ENCODE measurements around the gene CGREF1. TPM values are rescaled to one million over a fixed set of nuclear protein-coding genes. Genes with fewer than 3 reads are reported as not detected.
A peak's percentile ranks its signal among the peaks of the same experiment; 100 is the strongest.

The CGREF1 gene
- total RNA-seq, 2 experiments from 2014 or later = 2.7 to 2.9 TPM

DNA sequence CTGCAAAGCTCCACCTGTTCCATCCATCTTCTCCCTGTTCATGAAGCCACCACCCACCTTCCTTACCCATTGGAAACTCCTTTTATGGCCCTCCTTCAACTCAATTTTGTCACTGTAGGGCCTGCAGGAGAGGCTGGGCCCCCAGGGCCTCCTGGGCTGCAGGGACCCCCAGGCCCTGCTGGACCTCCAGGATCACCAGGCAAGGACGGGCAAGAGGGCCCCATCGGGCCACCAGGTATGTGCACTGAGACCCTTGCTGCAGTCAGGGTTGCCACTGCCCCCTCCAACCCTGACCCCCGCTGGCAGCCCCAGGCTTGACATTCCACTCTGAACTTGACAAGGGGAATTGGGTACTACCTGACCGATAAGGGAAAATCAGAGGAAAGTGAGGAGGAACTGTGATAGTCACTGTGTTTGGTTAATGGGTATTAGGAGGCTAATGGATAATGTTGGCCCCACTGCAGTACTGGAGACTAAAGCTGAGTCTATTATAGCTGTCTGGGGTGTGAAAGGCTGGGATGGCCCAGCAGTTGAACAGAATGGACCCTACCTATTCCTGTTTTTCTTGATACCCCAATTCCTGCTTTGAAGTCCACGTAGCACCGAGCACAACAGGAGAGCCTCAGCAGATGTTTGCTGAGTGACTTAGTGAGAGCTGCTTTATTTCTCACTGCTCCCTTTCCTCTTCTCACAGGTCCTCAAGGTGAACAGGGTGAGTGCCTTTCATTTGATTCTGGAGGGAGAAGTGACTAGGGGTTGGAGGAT, 34.4 kb downstream of the CGREF1 start:
- ChIA-PET POLR2A (no interaction called here), CTCF (interaction anchor here (1.3 to 3.3 kb wide), 6 partner anchors 9 to 123 kb away, joined by 3 to 20 read pairs (median 6); partner anchors contain the start of gene OST4)
- Mint-ChIP-seq H3K9me3 (no peaks in the 10 kb centered on the region), H3K4me3 (peak overlapping the region; percentile 81), H3K36me3 (no peaks in the 10 kb centered on the region), H3K4me1 (ENCODE audit: low read depth) (peaks cover 26% of the 10 kb centered on the region), H3K27ac (no peak overlapping the region), H3K27me3 (no peaks in the 10 kb centered on the region)
- intact Hi-C loops (cut with micrococcal nuclease) = loop anchor here (5.0 kb wide), 2 partner anchors 48 to 128 kb away; partner anchors contain the start of genes ATRAID, PREB and SLC5A6
- no peak for DNase-seq

DNA sequence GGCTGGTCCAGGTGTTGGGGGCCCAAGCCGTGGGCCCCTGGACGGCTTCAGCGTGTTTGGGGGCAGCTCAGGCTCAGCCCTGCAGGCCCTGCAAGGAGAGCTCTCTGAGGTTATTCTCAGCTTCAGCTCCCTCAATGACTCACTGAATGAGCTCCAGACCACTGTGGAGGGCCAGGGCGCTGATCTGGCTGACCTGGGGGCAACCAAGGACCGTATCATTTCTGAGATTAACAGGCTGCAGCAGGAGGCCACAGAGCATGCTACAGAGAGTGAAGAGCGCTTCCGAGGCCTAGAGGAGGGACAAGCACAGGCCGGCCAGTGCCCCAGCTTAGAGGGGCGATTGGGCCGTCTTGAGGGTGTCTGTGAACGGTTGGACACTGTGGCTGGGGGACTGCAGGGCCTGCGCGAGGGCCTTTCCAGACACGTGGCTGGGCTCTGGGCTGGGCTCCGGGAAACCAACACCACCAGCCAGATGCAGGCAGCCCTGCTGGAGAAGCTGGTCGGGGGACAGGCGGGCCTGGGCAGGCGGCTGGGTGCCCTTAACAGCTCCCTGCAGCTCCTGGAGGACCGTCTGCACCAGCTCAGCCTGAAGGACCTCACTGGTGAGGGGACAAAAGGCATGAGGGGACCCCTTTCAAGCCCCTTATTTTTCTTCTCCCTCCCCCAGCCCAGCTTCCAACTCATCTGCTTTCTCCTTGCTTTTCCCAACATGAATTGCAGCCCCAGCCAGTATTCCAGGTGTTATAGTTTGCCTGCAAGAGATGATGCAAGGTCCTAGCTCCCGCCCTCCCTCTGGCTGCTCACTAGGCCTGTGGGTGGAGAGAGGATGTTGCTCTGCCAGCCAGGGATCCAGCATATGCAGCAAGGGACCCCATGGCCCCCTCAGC, 35.3 kb downstream of the CGREF1 start:
- H3K9me3 Mint-ChIP-seq = no peaks in the 10 kb centered on the region
- ChIA-PET POLR2A (interaction anchor here (0.9 to 3.2 kb wide), 2 partner anchors 23 to 32 kb away, joined by 3 to 19 read pairs; partner anchors contain the start of gene AGBL5), CTCF (interaction anchor here (1.8 to 4.6 kb wide), 3 partner anchors 11 to 122 kb away, joined by 5 to 29 read pairs (median 7); partner anchors contain the start of gene OST4)
- DNase-seq = no peak
- peaks cover 26% of the 10 kb centered on the region for H3K4me1 Mint-ChIP-seq (ENCODE audit: low read depth)
- no peaks in the 10 kb centered on the region for H3K27me3 Mint-ChIP-seq
- H3K4me3 Mint-ChIP-seq = no peak overlapping the region
- H3K27ac Mint-ChIP-seq = no peak overlapping the region
- H3K36me3 Mint-ChIP-seq = no peaks in the 10 kb centered on the region
- intact Hi-C loops (cut with micrococcal nuclease) = no loop called here

DNA sequence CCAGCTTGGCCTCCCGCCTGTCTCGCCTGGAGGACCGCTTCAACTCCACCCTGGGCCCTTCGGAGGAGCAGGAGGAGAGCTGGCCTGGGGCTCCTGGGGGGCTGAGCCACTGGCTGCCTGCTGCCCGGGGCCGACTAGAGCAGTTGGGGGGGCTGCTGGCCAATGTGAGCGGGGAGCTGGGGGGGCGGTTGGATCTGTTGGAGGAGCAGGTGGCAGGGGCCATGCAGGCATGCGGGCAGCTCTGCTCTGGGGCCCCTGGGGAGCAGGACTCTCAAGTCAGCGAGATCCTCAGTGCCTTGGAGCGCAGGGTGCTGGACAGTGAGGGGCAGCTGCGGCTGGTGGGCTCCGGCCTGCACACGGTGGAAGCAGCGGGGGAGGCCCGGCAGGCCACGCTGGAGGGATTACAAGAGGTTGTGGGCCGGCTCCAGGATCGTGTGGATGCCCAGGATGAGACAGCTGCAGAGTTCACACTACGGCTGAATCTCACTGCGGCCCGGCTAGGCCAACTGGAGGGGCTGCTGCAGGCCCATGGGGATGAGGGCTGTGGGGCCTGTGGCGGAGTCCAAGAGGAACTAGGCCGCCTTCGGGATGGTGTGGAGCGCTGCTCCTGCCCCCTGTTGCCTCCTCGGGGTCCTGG, 36.0 kb downstream of the CGREF1 start:
- ChIA-PET CTCF (interaction anchor here (1.2 to 4.6 kb wide), 4 partner anchors 11 to 121 kb away, joined by 3 to 29 read pairs (median 6); partner anchors contain the start of gene OST4), POLR2A (interaction anchor here (0.9 to 3.2 kb wide), 3 partner anchors 11 to 32 kb away, joined by 3 to 21 read pairs (median 19); partner anchors contain the start of genes AGBL5 and OST4)
- H3K36me3 Mint-ChIP-seq = no peaks in the 10 kb centered on the region
- H3K9me3 Mint-ChIP-seq = no peaks in the 10 kb centered on the region
- no peak overlapping the region for H3K4me3 Mint-ChIP-seq
- no peak for DNase-seq
- peaks cover 26% of the 10 kb centered on the region for H3K4me1 Mint-ChIP-seq (ENCODE audit: low read depth)
- intact Hi-C loops (cut with micrococcal nuclease) = no loop called here
- H3K27me3 Mint-ChIP-seq = no peaks in the 10 kb centered on the region
- H3K27ac Mint-ChIP-seq = no peak overlapping the region

DNA sequence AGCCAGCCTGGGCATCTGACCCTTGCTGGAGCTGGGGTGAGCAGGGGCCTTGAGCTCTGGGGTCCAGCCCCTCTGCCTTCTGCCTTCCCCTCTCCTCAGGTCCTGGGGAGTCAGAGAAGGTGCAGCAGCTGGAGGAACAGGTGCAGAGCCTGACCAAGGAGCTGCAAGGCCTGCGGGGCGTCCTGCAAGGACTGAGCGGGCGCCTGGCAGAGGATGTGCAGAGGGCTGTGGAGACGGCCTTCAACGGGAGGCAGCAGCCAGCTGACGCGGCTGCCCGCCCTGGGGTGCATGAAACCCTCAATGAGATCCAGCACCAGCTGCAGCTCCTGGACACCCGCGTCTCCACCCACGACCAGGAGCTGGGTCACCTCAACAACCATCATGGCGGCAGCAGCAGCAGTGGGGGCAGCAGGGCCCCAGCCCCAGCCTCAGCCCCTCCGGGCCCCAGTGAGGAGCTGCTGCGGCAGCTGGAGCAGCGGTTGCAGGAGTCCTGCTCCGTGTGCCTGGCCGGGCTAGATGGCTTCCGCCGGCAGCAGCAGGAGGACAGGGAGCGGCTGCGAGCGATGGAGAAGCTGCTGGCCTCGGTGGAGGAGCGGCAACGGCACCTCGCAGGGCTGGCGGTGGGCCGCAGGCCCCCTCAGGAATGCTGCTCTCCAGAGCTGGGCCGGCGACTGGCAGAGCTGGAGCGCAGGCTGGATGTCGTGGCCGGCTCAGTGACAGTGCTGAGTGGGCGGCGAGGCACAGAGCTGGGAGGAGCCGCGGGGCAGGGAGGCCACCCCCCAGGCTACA, 36.8 kb downstream of the CGREF1 start:
- no peak for DNase-seq

DNA sequence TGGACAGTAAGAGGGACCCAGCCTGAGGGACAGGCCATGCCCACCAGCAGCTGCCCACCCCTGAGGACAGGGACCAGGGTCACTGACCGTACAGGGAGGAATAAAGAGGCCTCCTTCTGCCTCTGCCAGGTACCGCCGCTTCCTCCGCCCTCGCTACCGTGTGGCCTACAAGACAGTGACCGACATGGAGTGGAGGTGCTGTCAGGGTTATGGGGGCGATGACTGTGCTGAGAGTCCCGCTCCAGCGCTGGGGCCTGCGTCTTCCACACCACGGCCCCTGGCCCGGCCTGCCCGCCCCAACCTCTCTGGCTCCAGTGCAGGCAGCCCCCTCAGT, 38.4 kb downstream of the CGREF1 start:
- ChIA-PET POLR2A (interaction anchor here (0.6 to 3.2 kb wide), 3 partner anchors 9 to 547 kb away, joined by 3 to 21 read pairs (median 19); partner anchors contain the start of genes AGBL5 and OST4), CTCF (interaction anchor here (1.0 to 4.6 kb wide), 6 partner anchors 8 to 79 kb away, joined by 3 to 29 read pairs (median 4); partner anchors contain the start of genes AGBL5 and OST4)
- Mint-ChIP-seq H3K4me3 (peak overlapping the region; percentile 63), H3K36me3 (no peaks in the 10 kb centered on the region), H3K27me3 (no peaks in the 10 kb centered on the region), H3K9me3 (no peaks in the 10 kb centered on the region), H3K4me1 (ENCODE audit: low read depth) (peaks cover 27% of the 10 kb centered on the region), H3K27ac (peak overlapping the region; percentile 90)
- no peak for DNase-seq
- intact Hi-C loops (cut with micrococcal nuclease) = no loop called here

More for the DNA sequence above, 36.8 kb downstream of the CGREF1 start:
- H3K27me3 Mint-ChIP-seq = no peaks in the 10 kb centered on the region
- intact Hi-C loops (cut with micrococcal nuclease) = loop anchor here (1.0 kb wide), 5 partner anchors 11 to 121 kb away; partner anchors contain the start of genes AGBL5, MAPRE3, OST4 and TMEM214
- no peak overlapping the region for H3K4me3 Mint-ChIP-seq
- CTCF ChIA-PET = interaction anchor here (0.9 to 4.6 kb wide), 6 partner anchors 10 to 120 kb away, joined by 3 to 29 read pairs (median 6); partner anchors contain the start of genes AGBL5 and OST4
- H3K9me3 Mint-ChIP-seq = no peaks in the 10 kb centered on the region
- H3K4me1 Mint-ChIP-seq (ENCODE audit: low read depth) = peaks cover 20% of the 10 kb centered on the region
- POLR2A ChIA-PET = interaction anchor here (1.1 to 3.2 kb wide), 3 partner anchors 10 to 130 kb away, joined by 3 to 21 read pairs (median 19); partner anchors contain the start of genes AGBL5, ATRAID, OST4 and SLC5A6
- H3K27ac Mint-ChIP-seq = peak overlapping the region; percentile 90
- no peaks in the 10 kb centered on the region for H3K36me3 Mint-ChIP-seq

DNA sequence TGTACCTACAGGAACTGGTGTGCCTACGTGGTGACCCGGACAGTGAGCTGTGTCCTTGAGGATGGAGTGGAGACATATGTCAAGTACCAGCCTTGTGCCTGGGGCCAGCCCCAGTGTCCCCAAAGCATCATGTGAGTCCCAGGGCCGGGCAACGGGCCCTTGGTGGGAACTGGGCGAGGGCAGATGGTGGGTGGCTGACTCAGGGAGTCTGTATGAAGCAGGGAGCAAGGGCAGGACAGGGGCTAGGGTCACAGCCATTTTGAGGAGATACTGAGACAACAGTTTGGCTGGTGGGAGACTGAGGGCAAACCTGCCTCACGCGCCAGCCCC, 38.8 kb downstream of the CGREF1 start:
- H3K4me3 Mint-ChIP-seq = no peak overlapping the region

DNA sequence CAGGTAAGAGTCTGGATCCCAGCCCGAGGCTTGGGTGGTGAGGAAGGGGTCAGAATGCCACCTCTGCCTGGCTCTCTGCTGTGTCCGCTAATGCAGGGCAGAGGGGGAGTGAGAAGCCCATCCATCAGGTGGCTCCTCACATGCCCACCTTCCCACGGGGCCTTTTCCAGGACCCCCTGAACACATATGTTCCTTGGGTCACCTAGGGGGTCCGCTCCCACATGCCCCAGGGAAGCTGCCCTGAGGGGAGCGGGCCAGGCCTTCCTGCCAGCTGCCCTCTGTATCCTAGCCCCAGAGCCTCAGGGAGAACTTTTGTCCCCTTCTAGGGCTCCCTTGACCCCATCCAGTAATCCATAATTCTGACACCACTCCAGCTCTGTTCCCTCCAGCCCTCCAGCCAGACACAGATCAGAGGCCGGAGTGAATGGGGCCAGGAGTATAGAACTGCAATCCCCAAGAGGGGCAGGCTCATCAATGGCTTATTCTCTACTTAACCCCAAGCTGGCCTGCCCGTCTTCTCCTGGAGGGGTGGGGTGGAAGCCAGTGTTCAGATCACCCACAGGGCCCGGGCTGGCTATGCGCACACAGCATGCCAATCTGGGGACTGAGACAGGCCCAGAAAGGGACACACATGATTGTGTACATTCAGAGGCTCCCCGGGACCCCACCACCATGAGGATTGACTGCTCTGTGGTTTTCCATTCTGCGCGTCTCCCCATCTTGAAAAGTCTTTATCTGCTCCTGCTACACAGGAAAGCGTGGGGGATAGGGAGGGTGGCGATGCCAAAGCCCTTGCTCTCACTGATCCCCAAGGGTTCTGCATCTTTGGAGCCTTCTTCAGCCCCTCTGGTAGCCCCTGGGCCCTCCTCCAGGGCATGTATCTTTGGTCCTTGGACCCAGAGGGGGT, 39.4 kb downstream of the CGREF1 start:
- intact Hi-C loops (cut with micrococcal nuclease) = no loop called here
- no peaks in the 10 kb centered on the region for H3K9me3 Mint-ChIP-seq
- no peak for DNase-seq
- H3K36me3 Mint-ChIP-seq = no peaks in the 10 kb centered on the region
- CTCF ChIA-PET = interaction anchor here (1.0 to 4.6 kb wide), 2 partner anchors 7 to 13 kb away, joined by 3 to 29 read pairs; partner anchors contain the start of gene OST4
- H3K4me1 Mint-ChIP-seq (ENCODE audit: low read depth) = peaks cover 32% of the 10 kb centered on the region
- H3K4me3 Mint-ChIP-seq = no peak overlapping the region
- no peaks in the 10 kb centered on the region for H3K27me3 Mint-ChIP-seq
- H3K27ac Mint-ChIP-seq = peak overlapping the region; percentile 44
- POLR2A ChIA-PET = no interaction called here

More for the DNA sequence above, 38.8 kb downstream of the CGREF1 start:
- ChIA-PET CTCF (interaction anchor here (1.0 to 4.6 kb wide), 3 partner anchors 8 to 29 kb away, joined by 3 to 29 read pairs (median 12); partner anchors contain the start of genes AGBL5 and OST4), POLR2A (interaction anchor here (2.5 kb wide), 1 partner anchor 8 kb away, joined by 21 read pairs; the partner anchor contains the start of gene OST4)
- Mint-ChIP-seq H3K9me3 (no peaks in the 10 kb centered on the region), H3K4me1 (ENCODE audit: low read depth) (peaks cover 27% of the 10 kb centered on the region), H3K36me3 (no peaks in the 10 kb centered on the region), H3K27me3 (no peaks in the 10 kb centered on the region), H3K27ac (peak overlapping the region; percentile 44)
- DNase-seq = no peak
- intact Hi-C loops (cut with micrococcal nuclease) = no loop called here

DNA sequence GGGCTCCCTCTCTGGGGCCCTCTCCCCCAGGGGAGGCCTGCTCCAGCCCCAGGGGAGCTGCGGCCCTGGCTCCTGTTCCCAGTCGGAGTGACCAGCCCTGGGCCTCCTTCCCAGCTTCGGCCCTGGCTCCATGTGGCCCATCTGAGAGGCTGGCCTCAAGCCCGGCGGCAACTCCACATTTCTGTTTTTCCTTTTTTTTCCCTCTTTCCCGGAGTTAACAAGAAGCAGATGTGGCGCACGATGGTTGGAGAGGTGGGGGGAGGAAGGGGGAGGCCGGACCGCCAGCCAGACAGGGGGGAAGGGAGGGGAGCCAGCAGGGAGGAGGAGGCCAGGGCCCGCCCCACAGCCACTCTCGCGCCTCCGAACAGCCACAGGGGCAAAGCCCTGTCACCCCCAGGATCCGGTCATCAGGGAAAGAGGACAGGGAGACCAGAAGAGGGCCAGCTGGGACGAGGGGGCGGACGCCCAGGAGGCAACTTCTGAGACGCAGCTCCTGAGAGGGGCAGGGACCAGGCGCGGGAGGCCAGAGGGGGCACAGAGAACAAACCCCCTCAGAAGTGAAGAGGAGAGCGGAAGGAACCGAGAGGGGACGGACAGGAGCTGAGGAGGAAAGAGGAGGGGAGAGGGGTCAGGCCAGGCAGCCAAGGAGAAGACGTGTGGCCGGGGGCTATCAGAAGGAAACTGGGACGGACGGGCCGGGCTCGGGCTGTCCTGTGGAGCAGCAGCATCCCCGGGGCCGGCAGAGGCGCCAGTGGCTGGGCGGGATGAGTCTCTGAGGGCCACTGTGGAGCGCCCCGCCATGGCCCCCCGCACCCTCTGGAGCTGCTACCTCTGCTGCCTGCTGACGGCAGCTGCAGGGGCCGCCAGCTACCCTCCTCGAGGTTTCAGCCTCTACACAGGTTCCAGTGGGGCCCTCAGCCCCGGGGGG, 40.4 kb downstream of the CGREF1 start, which contains the start of gene EMILIN1:
TSS of gene EMILIN1 (plus strand) at position 349 of the 928 bp plus-strand sequence. CDS start at position 800, 451 bp downstream.
- CTCF ChIA-PET = no interaction called here
- Mint-ChIP-seq H3K27ac (no peak within 1 kb of the TSS), H3K36me3 (no peaks in the 10 kb centered on the region), H3K4me3 (no peak within 1 kb of the TSS), H3K27me3 (no peaks in the 10 kb centered on the region), H3K4me1 (ENCODE audit: low read depth) (peaks cover 39% of the 10 kb centered on the region), H3K9me3 (no peaks in the 10 kb centered on the region)
- POLR2A ChIA-PET = no interaction called here
- intact Hi-C loops (cut with micrococcal nuclease) = no loop called here
- DNase-seq = no peak

DNA sequence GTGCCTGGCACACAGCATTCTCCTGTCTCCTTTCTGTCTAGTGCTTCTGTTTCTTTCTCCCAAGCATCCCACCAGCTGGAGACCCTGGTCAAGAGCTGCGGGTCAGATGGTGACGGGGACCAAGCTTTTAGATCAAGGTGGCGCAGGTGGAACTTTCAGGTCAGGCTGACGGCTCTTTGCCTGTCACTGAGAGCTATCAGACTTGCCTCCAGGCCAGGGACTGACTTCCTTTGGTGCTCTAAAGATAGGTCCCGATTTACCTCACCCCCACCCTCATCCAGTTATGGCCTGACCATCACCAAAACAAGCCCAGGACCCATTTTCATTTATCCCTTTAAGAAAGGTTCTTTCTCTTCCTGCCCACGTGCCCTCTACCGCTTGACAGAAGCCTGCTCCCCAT, 41.7 kb downstream of the CGREF1 start:
- H3K36me3 Mint-ChIP-seq = no peaks in the 10 kb centered on the region
- peak overlapping the region; percentile 10 for H3K4me3 Mint-ChIP-seq
- peaks cover 49% of the 10 kb centered on the region for H3K4me1 Mint-ChIP-seq (ENCODE audit: low read depth)
- ChIA-PET POLR2A (interaction anchor here (1.1 kb wide), 1 partner anchor 26 kb away, joined by 3 read pairs; the partner anchor contains the start of gene AGBL5), CTCF (interaction anchor here (0.8 kb wide), 1 partner anchor 115 kb away, joined by 6 read pairs; no protein-coding TSS in a partner anchor)
- H3K27me3 Mint-ChIP-seq = no peaks in the 10 kb centered on the region
- H3K9me3 Mint-ChIP-seq = no peaks in the 10 kb centered on the region
- H3K27ac Mint-ChIP-seq = no peak overlapping the region
- intact Hi-C loops (cut with micrococcal nuclease) = no loop called here
- DNase-seq = no peak

Data from activated CD4-positive, alpha-beta memory T cell treated with anti-CD3 and anti-CD28 coated beads for 36 hours (primary cell).